AG04449 (cell line): ENCODE data around the gene PTPRT.

Experiments
- CTCF ChIA-PET: fragments of 350-600 bp; formaldehyde crosslinking; extraction: SDS; loops from one replicate; lab custom pipeline; 2021; ENCODE audit warnings: antibody characterized with exemption; lab: Yijun Ruan, JAX
- POLR2A ChIA-PET: fragments of 400-600, 350-600 bp; formaldehyde crosslinking; extraction: SDS; loops from one replicate; lab custom pipeline; 2020; ENCODE audit warnings: antibody characterized with exemption, inconsistent platforms; lab: Yijun Ruan, JAX
- DNase-seq: peaks from one replicate; pipeline ENCODE4 v3.0.0-alpha.2; 2010; ENCODE audit warnings: low read depth, low spot score
- H3K4me3 ChIP-seq: 2 replicates; pipeline ENCODE4 v1.5.1; 2011; ENCODE audit warnings: low read depth, mild to moderate bottlenecking, control low read depth, low read length
- CTCF ChIP-seq: IDR thresholded peaks from one replicate; pipeline ENCODE4 v1.5.1; 2011; ENCODE audit warnings: mild to moderate bottlenecking, moderate library complexity, low read length, control low read depth, inconsistent platforms; ENCODE audit not compliant: insufficient read depth; ENCODE audit errors: missing control alignments

The PTPRT gene

GRCh38 chr20:42441196-42441863 is 748.4 kb downstream of the PTPRT start:
- no peak for DNase-seq
- ChIA-PET CTCF (no interaction called here), POLR2A (no interaction called here)
- TF ChIP-seq CTCF = no peak
- H3K4me3 ChIP-seq = no peak overlapping the region

DNA sequence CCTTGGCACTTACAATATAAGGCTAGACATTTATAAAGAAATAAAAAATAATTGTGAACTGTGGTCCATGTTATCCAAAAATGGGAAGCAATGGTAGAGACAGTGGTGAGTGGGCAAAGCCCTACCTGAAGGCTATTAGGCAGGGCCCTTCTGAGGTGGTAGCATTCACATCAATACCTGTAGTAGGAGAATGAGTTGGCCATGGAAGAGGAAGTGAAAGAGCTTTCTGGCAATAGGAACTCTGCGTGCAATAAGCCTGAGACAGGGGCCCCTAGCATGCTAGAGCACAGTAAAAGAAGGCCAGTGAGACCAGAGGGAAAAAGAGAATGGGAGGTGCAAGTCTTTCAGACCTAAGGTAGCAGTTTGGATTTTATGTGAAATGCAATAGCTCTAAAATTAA is 754.5 kb downstream of the PTPRT start:
- no peak for DNase-seq
- CTCF ChIA-PET = no interaction called here
- no peak overlapping the region for H3K4me3 ChIP-seq
- no peak for TF ChIP-seq CTCF
- POLR2A ChIA-PET = no interaction called here

- POLR2A ChIA-PET = no interaction called here
- DNase-seq = no peak
- no peak overlapping the region for H3K4me3 ChIP-seq
- CTCF ChIA-PET = no interaction called here
- no peak for TF ChIP-seq CTCF
Measured at GRCh38 chr20:42432496-42433334, 757.0 kb downstream of the PTPRT start.

GRCh38 chr20:42430598-42430997 is 759.1 kb downstream of the PTPRT start:
- no peak for DNase-seq
- CTCF ChIA-PET = no interaction called here
- POLR2A ChIA-PET = no interaction called here

DNA sequence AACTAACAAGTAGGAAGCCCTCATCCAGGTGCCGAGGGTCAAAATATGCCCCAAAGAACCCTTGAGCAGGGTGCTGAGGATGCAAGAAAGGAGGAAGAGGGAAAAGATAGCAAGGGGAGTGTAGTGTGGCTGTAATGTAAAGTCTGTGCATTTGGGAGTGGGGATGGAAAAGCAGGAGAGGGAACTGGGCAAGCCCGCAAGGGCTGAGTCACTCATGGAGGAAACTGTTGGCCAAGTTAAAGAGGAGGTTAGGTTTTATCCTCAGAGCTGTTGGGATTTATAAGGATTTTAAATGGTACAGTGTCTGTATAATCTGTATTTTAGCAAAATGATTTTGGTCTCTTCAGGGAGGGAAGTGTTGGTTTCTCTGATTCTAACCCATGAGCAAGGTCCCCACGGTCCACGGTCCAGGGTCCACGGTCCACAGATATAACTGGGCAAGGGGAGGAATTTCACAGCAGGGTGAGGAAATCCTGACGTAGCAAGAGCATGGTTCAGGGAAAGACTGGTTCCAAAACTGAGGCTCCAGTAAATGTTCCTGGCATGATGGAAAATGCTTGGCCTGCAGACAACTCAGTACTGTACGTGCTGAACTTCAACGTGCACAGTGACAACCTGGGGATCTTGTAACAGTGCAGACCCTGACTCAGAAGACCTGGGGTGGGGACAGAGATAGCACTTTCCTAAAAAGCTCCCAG is 759.8 kb downstream of the PTPRT start:
- H3K4me3 ChIP-seq = no peak overlapping the region
- POLR2A ChIA-PET = no interaction called here
- no peak for TF ChIP-seq CTCF
- no peak for DNase-seq
- CTCF ChIA-PET = no interaction called here

More at GRCh38 chr20:42430598-42430997, 759.1 kb downstream of the PTPRT start:
- H3K4me3 ChIP-seq = no peak overlapping the region
- TF ChIP-seq CTCF = no peak
